NCI-H128 (cell line): Measurements from ENCODE around the gene CAST.
A peak's percentile ranks its signal among the peaks of the same experiment; 100 is the strongest.
"Not testable (repeated sequence)": the region's sequence is repeated elsewhere in the genome, so short reads cannot be mapped to it uniquely, and the experiment has no call there.

ENCODE experiments used
- DNase-seq: peaks from one replicate; lab custom pipeline; 2025; ENCODE audit not compliant: unreplicated experiment; lab: John Stamatoyannopoulos, UW

Gene CAST

GRCh38 chr5:96661855-96662724 is at the start of gene CAST:
CAST (plus strand) TSS chr5:96662376; CDS start chr5:96662423, 47 bp downstream.
- no peak for DNase-seq

- DNase-seq: peak; percentile 29
Observed at GRCh38 chr5:96614110-96614691, 48.0 kb upstream of the CAST start.

- no peak for DNase-seq
Observed at GRCh38 chr5:96615223-96615622, 47.0 kb upstream of the CAST start.

GRCh38 chr5:96616801-96617200 is 45.4 kb upstream of the CAST start:
- DNase-seq: no peak

- not testable (repeated sequence) for DNase-seq
Observed at GRCh38 chr5:96618311-96619016, 43.7 kb upstream of the CAST start.

GRCh38 chr5:96619946-96620345 is 42.2 kb upstream of the CAST start:
- no peak for DNase-seq

GRCh38 chr5:96624596-96624995 is 37.6 kb upstream of the CAST start:
- DNase-seq: no peak

GRCh38 chr5:96625365-96625764 is 36.8 kb upstream of the CAST start:
- no peak for DNase-seq

GRCh38 chr5:96626956-96627355 is 35.2 kb upstream of the CAST start:
- DNase-seq: no peak

GRCh38 chr5:96627792-96628398 is 34.3 kb upstream of the CAST start:
- DNase-seq: no peak

GRCh38 chr5:96628406-96628805 is 33.8 kb upstream of the CAST start:
- DNase-seq: no peak

- DNase-seq: no peak
Observed at GRCh38 chr5:96629774-96630173, 32.4 kb upstream of the CAST start.

- DNase-seq: no peak
Observed at GRCh38 chr5:96633820-96634219, 28.4 kb upstream of the CAST start.

- no peak for DNase-seq
Observed at GRCh38 chr5:96634881-96635280, 27.3 kb upstream of the CAST start.

- no peak for DNase-seq
Observed at GRCh38 chr5:96636046-96636445, 26.1 kb upstream of the CAST start.

- DNase-seq: no peak
Observed at GRCh38 chr5:96636594-96636993, 25.6 kb upstream of the CAST start.

- no peak for DNase-seq
Observed at GRCh38 chr5:96637196-96637595, 25.0 kb upstream of the CAST start.

GRCh38 chr5:96638561-96638960 is 23.6 kb upstream of the CAST start:
- no peak for DNase-seq

GRCh38 chr5:96640696-96641095 is 21.5 kb upstream of the CAST start:
- DNase-seq: no peak

- no peak for DNase-seq
Observed at GRCh38 chr5:96641368-96642280, 20.6 kb upstream of the CAST start.

- no peak for DNase-seq
Observed at GRCh38 chr5:96642281-96642640, 19.9 kb upstream of the CAST start.
